HG02884 (cell line): ENCODE measurements around the gene MYH9.
"Not testable (repeated sequence)": the region's sequence is repeated elsewhere in the genome, so short reads cannot be mapped to it uniquely, and the experiment has no call there.

ENCODE experiments used
- ATAC-seq: cut with Tn5 transposase; IDR thresholded peaks from one replicate; pipeline ENCODE4 v1.9.1; 2021; ENCODE audit warnings: mild to moderate bottlenecking, moderate library complexity; ENCODE audit not compliant: unreplicated experiment

MYH9 gene

GRCh38 chr22:36387959-36388726 lies at the start of gene MYH9:
Gene MYH9 (minus strand): TSS chr22:36387967. CDS start chr22:36349236, 38,731 bp downstream.
- ATAC-seq, result peak; percentile 70

- no peak for ATAC-seq
These were observed 48.0 kb upstream of the MYH9 start for GRCh38 chr22:36435516-36436415.

- ATAC-seq, result no peak
These were observed 45.8 kb upstream of the MYH9 start for GRCh38 chr22:36433318-36434231.

- no peak for ATAC-seq
These were observed 45.0 kb upstream of the MYH9 start for GRCh38 chr22:36432592-36433317.

- ATAC-seq, result no peak
These were observed 44.2 kb upstream of the MYH9 start for GRCh38 chr22:36431977-36432376.

- no peak for ATAC-seq
These were observed 43.1 kb upstream of the MYH9 start for GRCh38 chr22:36430863-36431262.

- not testable (repeated sequence) for ATAC-seq
These were observed 40.2 kb upstream of the MYH9 start for GRCh38 chr22:36427952-36428351.

- ATAC-seq, result no peak
These were observed 38.3 kb upstream of the MYH9 start for GRCh38 chr22:36425977-36426523.

GRCh38 chr22:36424901-36425579 lies 37.3 kb upstream of the MYH9 start:
- no peak for ATAC-seq

DNA sequence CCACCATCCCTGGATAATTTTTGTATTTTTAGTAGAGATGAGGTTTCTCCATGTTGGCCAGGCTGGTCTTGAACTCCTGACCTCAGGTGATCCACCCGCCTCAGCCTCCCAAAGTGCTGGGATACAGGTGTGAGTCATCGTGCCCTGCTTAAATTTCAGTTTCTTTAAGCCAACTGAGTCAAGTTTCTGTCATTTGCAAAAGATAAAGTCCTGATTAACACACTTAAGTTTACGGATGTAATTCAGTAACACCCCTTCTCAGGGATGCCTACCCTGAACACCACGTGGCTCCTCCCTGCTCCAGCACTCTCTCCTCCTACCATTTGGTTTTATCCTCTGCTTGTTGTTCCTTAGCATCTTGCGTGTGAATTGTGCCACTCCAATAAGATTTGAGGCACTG lies 36.7 kb upstream of the MYH9 start:
- not testable (repeated sequence) for ATAC-seq

DNA sequence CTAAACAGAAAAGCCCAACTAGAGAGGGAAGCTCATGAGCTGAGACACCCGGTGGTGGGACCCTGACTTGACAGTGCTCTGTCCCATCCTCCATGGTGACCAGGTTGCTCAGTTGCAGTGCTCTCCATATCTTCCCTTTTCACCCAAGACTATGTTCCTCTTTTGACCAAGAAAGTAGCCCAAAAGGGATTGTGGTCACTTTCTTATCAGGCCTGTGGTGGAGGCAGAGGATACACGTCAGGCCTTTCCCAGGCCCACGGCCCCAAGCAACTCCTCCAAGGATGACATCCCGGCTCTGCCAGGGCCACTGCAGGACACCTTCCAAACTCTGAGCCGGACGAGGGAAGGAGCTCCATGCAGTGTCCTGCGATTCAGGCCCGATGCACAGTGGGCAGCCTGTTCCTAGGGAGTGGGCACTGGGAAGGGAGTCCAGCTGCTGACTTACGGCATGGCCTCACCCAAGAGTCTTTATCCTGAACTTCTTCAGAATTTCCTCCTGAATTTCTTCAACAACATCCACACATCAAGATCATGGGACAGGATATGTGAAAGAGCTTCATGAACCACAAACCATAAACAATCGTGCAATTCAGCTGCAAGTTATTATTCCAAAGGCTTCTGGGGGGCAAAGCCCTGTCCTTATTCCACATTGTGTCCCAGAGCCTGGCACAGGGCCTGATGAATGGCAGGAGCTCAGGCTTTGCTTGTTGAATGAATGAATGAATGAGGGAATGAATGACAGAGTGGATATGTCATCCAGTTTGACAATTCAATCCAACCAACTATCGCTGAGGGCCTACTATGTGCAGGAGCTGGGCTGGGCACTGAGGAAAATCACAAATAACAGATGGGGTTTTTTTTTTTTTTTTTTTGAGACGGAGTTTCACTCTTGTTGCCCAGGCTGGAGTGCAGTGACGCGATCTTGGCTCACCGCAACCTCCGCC lies 36.0 kb upstream of the MYH9 start:
- no peak for ATAC-seq

GRCh38 chr22:36422287-36423014 lies 34.7 kb upstream of the MYH9 start:
- ATAC-seq, result no peak

DNA sequence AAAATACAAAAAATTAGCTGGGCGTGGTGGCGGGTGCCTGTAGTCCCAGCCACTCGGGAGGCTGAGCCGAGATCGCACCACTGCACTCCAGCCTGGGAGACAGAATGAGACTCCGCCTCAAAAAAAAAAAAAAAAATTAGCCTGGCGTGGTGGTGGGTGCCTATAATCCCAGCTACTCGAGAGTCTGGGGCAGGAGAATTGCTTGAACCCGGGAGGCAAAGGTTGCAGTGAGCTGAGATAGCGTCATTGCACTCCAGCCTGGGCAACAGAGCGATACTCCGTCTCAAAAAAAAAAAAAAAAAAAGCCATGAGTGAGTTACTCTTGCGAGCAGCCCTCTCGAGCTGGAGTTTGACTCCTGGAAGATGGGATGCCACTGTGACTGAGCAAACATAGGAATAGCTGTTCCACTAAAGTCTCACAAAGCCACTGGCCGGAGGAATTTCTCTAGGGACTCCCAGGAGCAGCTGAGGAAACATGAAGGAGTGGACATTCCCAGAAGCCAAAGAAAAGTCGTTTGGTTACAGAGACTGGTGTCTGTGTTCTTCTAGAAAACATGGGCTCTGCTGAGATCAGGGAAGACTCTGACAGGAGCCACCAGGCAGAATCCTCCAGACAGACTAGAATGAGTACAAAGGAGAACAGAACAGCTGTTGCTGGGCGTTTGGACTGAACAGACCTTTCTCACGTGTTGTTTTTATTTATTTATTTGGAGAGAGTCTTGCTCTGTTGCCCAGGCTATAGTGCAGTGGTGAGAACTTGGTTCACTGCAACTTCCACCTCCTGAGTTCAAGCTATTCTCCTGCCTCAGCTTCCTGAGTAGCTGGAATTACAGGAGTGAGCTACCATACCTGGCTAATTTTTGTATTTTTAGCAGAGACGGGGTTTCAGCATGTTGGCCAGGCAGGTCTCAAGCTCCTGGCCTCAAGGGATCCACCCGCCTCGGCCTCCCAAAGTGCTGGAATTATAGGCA lies 32.4 kb upstream of the MYH9 start:
- ATAC-seq, result no peak

DNA sequence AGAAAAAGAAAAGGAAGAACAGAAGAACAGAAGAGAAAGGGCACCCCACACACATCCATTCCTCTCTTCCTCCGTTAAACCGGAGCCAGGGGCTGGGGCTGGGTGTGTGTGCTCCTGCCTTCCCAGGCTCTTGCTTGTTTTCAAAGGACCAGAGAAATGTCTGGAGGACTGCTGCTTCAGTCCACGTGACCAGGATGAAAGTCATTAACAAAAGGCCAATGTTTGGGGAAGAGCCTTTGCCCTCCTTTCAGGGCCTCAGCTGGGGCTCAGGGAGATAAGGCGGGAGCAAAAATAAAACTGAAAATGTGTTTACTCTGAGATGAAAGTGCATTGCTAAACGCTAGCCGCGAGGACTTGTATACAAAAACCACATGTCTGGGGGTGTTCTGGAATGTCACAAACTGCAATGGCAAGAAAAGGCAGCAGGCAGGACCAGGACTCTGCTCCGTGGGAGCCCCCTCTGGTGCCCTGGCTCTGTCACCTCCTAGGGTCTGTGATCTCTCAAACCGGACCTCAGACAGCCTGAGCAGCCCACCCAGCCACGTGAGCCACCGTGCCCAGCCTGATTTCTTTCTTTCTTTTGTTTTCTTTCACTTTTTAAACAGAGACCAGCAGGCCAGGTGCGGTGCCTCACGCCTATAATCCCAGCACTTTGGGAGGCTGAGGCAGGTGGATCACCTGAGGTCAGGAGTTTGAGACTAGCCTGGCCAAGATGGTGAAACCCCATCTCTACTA lies 31.6 kb upstream of the MYH9 start:
- ATAC-seq, result no peak

- no peak for ATAC-seq
These were observed 29.5 kb upstream of the MYH9 start for GRCh38 chr22:36417281-36417686.
